SK-MEL-5 (cell line): ENCODE data around the gene GSN. TPM values are rescaled to one million over a fixed set of nuclear protein-coding genes. Genes with fewer than 3 reads are reported as not detected.

Experiments
- DNase-seq: peaks from one replicate; pipeline ENCODE4 v3.0.0-alpha.2; 2016; ENCODE audit warnings: low read depth, low spot score
- in situ Hi-C: cut with HindIII; loops from 2 replicates; pipeline ENCODE4 v1.10.0; 2016; ENCODE audit warnings: low sequenced_read_pairs, high pct_unique_total_duplicates, low pct_unique_long_range_greater_than_20kb
- total RNA-seq: library from RNA; depleted of rRNA; stranded (reverse); fragments of >200 nt; shearing (Covaris generic); gene quantifications from 2 replicates; pipeline ENCODE4 v1.2.3, GENCODE V29; 2014

GSN gene
- total RNA-seq, 1 experiment from 2014 or later: 343 TPM

DNA sequence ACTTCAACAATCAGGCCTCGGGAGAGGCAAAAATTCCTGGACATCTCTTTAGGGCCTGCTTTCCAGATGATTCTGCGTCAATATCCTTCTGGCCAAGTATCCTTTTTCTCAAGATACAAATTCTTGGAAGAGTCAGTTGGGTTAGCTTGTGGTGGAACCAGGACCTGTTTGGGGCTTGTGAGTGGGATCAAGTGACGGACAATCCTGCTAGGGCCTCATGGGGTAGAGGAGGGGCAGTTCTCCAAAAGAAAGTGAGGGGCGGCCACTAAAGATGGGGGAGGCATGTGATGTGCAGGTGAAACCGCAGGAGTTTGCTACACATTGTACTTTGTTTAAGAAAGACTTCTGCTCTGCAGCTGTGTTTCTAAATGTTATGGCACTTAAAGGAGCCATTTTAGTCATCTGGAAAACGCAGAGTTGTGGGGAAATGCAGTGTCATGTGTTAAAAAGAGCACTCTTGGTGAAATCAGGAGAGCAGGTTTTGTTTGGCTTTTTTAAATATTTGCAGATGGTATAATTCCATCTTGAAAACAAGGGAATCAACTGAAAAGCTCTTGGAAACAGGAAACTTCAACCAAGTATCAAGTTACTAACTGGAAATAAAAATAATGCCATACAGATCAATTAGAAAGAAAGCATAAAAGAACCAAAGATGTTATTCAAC lies 27.4 kb upstream of the GSN start:
- DNase-seq: no peak
- in situ Hi-C loops: no loop called here

DNA sequence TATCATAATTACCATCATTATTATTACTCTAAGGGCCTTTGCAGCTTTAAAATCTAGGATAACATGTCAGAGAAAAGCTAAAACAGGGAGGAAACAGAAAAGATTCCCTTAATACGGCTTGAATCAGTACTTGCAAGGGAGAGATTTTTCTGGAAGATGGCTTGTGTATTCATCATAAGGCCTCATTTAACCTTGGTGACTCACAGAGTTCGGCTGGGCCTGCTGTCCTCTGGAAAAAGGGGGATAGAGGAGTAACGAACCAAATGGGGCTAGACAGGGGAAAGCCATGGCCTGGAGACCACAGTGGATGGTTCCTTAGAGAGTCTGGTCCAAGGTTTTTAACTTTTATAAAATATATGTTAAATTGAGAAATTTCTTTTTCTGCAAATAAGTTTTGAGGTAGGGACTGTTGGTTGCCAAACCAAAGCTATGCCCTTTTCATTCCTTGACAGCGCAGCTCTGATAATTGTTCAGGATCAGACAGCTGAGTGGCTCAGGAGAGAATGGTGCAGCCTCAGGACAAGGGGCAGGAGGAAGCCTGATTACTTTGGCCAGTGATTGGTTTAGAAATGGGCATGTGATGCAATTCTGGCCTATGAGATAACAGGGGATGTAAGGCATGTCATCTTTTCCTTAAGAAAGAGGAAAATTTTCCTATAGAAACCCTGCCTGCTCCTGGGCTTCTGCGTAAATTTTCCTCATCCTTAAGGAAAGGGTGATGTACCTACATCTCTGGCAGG lies 25.6 kb upstream of the GSN start:
- no peak for DNase-seq
- in situ Hi-C loops: no loop called here

DNA sequence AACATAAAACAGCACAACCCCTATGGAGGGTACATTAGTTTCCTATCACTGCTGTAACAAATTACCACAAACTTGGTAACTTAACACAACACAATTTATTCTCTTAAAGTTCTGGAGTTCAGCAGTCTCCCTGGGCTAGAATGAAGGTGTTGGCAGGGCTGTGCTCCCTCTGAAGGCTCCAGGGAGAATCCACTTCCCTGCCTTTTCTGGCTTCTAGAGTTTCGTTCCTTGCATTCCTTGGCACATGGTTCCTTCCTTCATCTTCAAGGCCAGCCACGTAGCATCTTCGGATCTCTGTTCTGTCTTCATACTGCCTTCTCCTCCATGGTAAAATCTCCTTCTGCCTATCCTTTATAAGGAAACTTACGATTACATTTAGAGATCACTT lies 25.0 kb upstream of the GSN start:
- no peak for DNase-seq
- in situ Hi-C loops: no loop called here

DNA sequence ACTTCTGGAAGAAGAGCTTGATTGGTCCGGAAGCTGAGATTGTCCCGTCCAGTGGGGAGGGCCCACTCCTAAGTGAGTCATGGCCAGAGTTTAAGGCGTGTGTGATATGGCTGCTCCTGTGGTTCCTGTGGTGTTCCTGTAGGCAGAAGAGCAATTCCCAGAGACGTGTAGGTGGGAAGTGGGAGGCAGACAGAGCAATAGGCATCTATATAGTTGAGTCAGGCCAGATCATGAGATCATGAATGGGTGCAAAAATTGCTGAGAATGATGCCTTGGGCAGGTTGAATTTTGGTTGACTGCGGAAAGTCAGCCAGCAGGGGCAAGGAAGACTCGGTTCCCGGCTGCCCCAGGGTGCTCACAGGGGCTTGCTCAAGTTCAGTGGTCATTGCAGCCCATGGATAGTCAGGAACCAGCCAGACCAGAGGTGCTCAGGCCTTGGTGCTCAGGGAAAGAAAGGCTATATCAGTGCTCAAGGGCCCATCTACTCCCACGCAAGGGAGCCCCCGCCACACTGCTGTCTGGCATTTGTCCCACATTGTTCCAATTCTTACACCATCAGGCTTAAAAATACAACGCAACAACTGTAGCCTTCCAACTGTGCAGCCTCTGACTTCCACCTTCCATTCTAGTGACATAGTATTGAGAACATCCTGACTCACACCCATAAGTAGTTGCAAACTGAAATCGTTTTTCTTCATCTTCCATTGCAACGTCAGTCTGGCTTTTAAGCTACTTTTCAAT lies 21.0 kb upstream of the GSN start:
- in situ Hi-C loops: no loop called here
- no peak for DNase-seq

DNA sequence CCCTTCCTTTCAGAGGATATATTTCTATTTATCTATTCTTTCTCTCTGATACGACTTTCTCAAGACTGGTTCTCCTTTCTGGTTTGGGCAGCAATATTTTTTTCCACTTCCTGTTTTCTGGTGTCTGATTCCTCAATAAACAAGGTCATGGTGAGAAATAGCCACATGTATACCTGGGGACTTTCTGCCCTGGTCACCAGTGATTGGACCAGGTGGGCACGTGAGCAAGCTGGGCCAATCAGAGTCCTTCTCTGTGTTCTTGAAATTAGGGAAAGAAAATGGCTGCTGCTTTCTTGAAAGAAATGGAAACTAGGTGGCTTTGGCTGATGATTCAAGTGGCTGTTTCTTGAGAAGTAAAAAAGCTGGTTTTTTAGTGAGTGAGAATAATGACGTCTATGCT lies 18.4 kb upstream of the GSN start:
- in situ Hi-C loops: no loop called here
- no peak for DNase-seq

DNA sequence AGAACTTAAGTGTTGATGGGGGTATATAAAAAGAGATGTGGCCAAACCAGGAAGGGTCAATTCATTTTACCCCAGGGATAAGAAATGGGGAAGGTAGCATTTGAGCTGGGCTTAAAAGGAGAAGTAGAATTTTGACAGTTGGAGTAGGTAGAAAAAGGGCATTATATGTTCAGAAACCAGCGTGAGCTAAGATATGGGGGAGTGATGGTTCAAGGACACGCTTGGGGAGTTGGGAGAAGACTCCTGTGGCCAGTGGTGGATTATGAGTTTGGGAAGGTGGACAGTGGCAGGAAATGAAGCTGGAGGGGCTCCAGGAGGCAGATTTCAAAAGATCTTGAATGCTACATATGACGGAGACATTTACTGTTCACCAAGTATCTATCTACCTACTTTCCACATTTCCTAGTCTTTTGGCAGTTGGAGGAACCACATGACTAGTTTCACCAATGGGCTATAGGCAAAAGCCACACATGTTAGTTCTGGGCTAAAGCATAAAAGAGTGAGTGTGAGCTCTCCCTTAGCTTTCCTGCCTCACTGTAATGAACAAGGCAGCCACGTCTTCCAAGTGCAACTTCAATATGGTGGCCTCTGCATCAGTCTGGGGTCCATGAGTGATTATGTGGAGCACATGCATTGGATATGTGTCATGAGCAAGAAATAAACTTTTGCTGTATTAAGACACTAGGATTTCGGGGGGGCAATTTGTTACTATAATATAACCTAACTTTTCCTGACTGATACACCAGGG lies 15.7 kb upstream of the GSN start:
- in situ Hi-C loops: no loop called here
- no peak for DNase-seq

DNA sequence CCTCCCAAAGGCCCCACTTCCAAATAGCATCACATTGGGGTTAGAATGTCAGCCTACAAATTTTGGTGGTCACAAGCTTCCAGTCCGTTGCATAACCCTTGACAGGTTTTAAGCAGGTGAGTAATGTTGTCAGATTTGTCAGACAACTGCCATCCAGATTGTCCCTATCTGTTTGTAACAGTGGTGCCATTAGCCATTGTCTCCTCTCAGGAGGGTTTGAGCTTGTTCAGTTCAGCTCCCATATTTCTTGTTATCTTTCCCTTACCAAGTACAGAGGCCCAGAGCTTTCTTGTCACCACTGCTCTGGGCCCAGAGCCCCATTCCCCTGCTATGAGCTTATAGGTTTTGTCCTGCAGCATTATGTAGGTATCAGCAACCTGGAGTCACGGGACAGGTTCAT lies 14.8 kb upstream of the GSN start:
- in situ Hi-C loops: no loop called here

DNA sequence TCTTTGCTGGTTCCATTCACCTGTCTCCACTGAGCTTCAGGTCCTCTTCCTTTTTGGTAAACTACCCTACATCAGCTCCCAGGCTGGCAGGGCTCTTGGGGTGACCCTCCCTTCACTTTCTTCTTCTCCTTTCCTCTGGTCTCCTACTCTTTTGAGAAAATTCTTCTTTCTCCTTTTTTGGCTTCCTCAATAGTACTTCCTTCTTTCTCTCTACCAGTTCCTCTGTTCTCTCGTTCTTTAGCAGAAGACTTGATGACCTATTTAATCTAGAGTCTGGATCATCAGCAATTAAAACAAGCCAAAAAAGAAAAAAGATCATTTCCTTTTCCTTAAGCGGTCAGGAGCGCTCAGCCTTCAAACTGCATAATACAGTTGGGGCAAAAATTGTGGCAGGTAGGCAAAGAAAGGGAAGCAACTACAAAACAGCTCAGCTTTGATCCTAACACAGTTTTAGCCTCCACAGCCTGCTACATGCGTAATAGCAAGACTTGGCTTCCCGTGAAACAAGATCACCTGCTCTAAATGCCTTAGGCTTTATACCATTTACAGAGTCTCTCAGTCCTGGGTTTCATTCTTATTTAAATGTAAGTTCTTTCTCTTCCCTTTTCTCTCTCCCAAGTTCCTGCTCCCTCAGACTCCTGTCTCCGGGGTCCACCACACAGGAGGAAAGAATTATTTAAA lies 14.0 kb upstream of the GSN start:
- in situ Hi-C loops: no loop called here
- DNase-seq: no peak

More for the DNA sequence above, 14.8 kb upstream of the GSN start:
- DNase-seq: no peak

DNA sequence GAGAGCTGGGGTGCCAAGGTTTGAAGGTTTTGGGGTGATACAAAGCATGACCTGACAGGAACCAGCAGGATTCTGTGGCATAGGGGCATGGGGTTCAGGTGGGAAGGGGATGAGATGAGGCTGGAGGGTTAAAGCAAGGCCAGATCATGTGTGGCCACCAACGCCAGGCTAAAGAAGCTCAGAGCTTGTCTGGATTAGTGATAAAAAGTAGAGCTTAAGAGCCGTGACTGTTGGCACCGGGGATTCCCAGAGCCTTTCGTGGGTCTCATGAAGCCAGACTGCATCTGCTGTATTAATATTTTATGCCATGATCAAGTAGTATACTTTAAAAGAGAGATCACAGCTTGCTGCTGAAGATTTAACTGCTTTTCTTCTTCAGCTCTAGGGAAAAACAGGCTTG lies 8.5 kb upstream of the GSN start:
- in situ Hi-C loops: no loop called here
- no peak for DNase-seq

DNA sequence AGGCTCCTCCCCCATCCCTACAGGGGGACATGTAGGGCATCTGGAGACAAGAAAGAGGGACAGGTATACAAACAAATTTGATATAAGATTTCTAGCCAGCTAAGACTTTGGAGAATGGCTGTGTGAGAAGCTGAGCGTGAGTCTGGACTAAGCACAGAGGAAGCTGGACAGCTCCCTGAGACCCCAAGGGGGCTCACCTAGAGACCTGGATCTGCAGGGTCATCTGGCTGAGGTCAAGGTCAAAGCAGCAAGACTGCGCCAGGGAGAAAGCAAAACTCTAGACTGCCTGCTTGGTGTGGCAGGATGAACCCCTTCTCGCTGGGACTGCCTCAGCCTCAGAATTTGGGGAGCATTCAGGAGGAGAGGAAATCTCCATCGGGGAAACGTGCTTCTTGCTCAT lies 8.0 kb upstream of the GSN start:
- no peak for DNase-seq
- in situ Hi-C loops: no loop called here

DNA sequence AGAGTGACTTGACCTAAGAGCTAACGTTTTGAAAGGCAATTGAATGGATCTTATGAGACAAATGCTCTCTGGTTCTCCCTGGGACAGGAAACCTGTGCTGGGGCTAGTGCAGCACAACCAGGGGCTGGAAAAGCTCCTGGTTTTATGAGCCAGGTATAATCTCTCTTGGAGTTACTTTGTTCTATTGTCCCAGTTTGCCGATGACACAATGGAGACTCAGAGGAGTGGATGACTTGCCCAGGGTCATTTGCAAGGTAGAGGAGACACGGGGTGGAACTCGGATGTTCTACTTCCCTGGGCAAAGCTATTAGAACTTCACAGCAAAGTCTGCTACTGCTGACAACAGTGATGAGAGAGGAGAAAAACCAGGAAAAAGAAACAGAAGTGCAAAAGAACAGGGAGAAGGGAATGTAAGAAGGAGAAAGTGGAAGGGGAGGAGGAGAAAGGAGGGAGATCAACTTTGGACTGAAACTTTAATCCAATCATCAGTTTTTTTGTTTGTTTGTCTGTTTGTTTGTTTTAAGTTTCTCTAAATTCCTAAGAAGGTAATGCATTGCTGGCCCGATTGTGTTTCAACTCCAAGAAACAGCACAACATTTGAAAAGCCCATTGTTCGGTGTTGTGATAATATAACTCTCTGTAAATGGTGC lies 7.4 kb upstream of the GSN start:
- DNase-seq: no peak
- in situ Hi-C loops: no loop called here

DNA sequence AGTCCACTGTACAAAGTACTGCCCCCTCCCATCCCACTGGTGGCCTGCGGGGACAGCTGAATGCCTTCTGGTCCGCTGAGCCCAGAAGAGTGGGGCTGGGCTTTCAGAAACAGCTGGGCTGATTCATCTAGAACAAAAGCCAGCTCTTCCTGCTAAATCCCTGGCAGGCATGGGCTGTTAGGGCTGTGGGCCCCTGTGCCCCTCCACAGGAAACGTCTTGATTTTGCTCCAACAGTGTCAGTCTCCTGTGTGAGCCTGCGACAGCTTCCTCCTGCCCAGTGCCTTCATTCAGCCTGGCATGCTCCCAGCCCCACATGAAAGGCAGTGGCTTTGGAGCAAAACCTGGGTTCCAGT lies 6.9 kb upstream of the GSN start:
- in situ Hi-C loops: no loop called here
- DNase-seq: peak; percentile 80

DNA sequence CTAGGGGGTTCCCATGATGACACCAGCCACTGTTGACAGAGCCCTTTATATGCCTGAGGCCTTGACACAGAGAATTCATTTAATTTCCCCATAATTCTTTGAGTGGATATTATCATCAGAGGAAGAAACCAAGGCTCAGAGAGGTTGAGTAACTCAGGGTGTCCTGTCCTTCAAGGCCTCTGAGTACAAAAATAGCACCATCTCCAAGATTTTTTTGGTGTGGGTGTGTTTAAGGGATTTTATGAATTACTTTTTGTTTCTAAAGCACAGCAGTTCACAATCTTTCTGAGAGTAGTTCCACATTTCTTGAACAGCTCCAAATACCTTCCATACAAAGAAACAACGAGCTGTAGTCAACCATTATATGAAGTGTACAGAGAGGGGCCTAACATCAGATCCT lies 6.2 kb upstream of the GSN start:
- in situ Hi-C loops: no loop called here
- DNase-seq: no peak

DNA sequence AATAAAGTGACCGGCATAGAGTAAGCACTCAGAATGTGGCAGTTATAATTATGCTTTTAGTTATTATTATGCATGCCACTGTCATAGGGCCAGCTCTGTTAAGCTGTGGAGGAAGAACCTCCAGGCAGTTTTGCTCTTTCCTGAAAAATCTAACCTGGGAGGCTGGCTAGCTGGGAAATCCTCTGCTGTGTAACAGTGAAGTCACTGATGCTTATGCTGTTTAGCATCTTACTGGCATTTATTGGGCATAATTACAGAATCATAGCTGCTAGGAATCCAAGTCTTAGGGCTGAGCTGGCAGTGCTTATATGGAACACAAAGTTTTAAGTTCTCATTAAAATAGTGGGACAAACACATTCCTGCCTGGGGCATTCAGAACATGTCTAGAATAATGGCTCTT lies 5.5 kb upstream of the GSN start:
- no peak for DNase-seq
- in situ Hi-C loops: no loop called here

DNA sequence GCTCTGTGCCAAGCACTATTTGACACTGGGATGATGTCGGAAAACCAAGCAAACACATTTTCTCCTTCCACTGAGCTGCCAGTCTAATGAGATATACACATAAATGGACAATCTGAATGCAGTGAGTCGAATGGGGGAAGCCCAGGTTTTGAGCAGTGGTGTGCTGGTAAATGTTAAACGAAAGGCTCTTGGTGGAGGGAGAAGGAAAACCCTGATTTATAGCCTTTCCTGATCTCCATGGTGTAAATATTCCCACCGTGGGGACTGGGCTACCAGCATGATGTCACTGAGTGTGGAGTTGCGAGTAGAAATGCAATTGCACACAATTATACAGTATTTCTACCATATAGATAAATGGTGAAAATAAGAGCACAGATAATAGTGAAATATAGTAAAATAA lies 5.0 kb upstream of the GSN start:
- no peak for DNase-seq
- in situ Hi-C loops: no loop called here

DNA sequence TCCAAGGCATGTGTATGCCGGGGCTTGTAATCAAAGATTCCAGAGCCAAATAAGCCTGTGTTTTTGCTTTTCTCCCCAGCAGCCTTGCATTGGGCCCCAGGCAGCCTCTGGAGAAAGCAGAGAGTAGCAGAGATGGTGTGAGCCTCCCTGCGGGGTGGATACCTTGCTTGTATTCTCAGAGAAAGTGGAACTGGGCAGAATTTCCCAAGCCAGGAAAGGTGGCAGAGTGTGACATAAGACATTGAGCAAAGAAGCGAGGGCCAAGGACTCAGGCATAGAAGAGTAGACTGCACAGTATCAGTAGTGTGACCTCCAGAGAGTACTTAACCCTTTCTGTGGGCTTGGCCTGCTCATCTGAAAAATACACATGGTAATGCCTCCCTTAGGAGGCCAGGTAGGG lies 1.6 kb upstream of the GSN start:
- in situ Hi-C loops: no loop called here
- no peak for DNase-seq

DNA sequence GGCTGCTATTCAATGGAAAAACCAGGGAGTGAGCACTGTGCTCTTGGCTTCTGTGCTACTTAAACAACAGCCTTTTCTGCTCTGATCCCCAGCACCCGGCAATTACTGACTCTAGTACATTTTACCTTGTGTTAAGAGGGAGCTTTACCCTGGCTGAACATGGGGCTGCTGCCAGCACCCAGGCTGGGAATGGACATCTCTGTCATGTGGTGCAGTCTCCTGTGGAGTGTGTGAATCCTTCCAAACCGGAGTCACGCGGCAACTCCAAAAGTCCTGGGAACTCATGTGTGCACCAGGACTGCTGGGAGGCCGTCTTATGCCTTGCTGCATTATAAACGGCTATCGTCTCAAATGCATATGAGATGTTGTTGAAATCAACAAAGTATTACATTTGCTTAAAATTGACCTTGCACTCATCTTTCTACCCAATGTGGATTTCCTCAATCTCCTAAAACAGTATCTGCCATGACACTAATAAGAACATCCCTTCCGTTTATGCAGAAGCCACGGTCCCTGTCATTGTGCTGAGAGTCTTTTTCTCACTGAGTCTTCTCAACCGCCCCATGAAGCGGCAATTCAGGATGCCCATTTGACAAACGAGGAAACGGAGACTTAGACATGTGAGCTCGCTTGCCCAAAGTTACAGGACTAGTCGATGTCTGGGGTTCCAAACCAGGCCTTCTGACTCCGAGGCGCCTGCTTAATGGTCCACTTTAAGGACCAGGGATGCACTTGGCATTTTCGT lies 884 bp upstream of the GSN start:
- no peak for DNase-seq
- in situ Hi-C loops: no loop called here
